GM19438 (cell line): ENCODE data around the gene GPR42.

ENCODE experiments used
- ATAC-seq: cut with Tn5 transposase; IDR thresholded peaks from one replicate; pipeline ENCODE4 v1.9.1; 2021; ENCODE audit warnings: low read depth; ENCODE audit not compliant: unreplicated experiment

Gene GPR42

DNA sequence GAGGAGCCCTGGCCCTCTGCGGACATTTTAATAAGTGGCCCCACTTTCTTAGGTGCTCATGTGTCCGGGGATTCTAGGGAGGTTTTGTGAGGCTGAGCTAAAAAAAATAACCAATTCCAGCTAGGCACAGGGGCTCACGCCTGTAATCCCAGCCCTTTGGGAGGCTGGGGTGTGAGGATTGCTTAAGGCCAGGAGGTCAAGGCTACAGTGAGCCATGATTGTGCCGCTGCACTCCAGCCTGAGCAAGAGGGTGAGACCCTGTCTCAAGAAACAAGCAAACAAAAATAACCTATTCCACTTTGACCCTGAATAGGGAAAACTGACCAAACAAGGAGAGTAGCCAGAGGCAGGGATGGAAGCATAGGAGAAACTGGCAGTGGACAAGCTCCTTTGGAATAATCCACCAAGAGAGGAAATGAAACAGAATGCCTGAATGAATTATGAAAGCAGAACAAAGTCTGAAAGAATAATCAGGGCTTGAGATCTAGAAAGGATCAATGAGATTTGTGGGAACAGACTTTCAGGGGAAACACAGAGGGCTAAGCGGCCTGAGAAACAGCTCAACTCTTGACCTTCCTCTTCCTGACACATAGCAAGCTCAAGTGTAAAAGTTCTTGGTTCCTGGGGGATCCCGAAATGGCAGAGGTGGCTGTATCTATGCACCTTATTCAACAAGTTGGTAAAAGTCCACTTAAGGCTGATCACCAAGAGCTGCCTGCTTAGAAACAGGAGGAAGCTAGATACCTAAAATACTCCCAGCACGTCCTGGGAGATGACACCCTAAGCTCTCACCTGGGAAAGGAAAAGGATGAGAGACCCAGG, 47.1 kb downstream of the GPR42 start:
- no peak for ATAC-seq

DNA sequence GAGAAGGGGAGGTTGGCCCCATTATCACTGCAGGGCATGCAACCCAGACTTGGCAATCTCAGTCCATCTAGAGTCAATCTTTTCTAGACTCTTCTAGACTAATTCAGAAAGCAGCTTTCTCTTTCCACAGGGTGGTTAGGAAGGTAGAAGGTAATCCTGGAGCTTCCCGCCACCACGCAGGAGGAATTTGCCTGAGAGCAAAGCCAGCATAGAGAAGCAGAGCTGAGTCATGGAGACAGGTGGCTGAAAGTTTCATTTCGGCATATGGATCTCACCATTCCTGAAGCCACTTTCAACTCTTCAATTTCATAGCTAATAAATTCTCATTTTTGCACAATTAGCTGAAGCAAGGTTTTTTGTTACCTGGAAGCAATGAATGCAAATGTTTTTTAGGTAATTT, 48.2 kb downstream of the GPR42 start:
- no peak for ATAC-seq

DNA sequence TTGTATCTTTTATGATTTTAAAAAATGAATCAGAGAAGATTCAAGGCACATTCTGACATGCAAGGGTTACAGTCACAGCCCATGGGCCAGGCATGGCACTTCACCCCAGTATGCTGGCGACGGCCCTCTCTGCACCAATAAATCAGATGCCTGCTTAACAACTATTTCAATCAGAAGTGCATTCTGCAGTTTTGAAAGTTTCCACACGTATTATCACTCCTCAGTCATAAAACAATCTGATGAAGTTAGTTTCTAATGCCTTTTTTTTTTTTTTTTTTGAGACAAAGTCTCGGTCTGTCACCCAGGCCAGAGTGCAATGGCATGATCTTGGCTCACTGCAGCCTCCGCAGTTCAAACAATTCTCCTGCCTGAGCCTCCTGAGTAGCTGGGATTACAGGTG, 48.9 kb downstream of the GPR42 start:
- no peak for ATAC-seq

DNA sequence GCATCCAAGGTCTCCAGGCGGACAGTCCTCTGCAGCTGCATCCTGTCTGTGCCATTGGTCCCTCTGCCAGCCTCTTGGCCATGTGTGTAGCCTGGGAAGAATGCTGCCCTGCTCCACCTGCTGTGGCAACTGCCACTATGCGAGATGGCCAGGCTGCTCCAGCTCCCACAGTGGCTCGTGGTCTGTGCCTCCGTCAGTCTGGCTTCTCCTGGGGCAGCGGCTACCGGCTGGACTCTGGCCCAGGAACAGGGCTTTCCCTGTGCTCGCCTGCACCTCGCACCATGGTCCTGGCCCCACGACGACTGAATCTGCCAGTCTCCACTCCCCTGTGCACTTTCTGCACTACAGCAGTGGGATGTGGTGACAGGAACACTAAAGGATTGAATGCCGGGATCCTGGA, 50.5 kb downstream of the GPR42 start:
- no peak for ATAC-seq
